SHP77 treated with DMSO at 0.1 percent for 48 hours (cell line): ENCODE measurements around the gene LHX6.

Experiments used
- DNase-seq: peaks from one replicate; lab custom pipeline; 2025; lab: John Stamatoyannopoulos, UW

LHX6 gene

DNA sequence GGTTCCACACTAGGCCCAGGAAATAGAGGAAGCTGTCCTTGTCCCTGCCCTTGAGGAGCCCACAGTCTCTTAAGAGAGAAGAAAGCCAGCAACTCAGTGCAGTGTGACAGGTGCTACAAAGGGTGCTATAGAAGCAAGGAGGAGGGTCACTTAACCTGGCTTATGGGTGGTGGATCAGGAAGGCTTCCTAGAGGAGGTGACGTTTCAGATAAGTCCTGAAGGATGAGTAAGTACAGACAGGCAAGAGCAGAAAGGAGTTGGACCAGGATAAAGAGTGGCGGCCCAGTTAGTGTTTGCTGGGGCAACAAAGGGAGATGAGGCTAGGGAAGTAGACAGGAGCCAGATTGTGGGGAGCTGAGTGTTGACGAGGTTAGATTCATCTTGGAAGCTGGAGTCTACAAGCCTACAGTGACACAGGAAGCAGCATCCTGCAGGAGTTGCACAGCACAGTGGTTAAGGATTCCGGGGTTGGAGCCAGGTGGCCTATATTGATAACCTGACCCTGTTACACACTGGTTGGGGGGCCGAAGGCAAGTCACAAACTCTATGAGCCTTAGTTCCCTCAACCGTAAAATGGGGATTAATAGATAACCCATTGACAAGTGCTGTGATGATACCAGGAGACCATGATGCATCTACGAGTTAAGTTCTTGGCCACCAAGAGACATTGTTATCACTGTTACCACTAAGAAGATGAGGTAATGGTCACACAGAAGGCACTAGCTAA is 5.4 kb upstream of the LHX6 start:
- DNase-seq: no peak

DNA sequence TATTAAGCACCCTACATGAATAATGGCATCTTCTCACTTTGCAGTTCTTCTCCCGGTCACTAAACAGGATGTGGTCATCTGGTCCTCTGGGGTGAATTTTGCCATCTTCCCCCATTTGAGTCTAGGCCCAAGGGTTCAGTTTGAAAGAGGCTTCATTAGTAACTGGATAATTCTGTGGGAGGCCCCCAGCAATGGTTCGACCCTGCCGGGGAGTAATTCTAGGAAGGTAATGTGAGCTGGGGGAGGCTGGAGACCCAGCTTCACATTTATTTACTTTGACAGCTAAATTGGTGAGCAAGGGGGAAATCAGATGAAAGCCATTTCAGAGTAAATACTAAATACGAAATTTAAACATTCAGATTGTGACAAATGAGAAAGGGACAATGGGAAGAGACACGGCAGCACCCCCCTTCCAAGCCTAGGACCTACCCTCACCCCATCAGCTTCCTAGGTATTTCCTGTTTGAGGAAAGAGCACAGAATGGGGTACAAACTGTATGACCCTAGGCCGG is 4.1 kb upstream of the LHX6 start:
- DNase-seq: no peak

DNA sequence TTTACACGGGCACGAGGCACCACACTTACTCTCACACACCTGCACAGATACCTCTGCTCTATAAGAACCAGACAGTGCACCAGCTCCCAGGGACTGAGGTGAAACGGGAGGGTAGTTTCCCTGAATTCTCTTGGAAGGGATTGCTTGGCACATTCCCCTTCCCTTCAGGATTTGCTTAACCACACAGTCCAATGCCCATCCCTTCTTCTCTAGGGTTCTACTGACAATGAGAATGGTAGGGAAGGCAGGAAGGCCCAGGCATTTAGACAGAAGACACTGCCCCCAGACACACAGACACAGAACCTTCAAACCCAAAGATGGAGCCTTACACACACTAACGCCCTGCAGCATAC is 704 bp upstream of the LHX6 start:
- no peak for DNase-seq

- no peak for DNase-seq
These were observed 578 bp downstream of the LHX6 start for GRCh38 chr9:122228191-122228567.

GRCh38 chr9:122227575-122227900 is 1.2 kb downstream of the LHX6 start:
- DNase-seq: no peak

DNA sequence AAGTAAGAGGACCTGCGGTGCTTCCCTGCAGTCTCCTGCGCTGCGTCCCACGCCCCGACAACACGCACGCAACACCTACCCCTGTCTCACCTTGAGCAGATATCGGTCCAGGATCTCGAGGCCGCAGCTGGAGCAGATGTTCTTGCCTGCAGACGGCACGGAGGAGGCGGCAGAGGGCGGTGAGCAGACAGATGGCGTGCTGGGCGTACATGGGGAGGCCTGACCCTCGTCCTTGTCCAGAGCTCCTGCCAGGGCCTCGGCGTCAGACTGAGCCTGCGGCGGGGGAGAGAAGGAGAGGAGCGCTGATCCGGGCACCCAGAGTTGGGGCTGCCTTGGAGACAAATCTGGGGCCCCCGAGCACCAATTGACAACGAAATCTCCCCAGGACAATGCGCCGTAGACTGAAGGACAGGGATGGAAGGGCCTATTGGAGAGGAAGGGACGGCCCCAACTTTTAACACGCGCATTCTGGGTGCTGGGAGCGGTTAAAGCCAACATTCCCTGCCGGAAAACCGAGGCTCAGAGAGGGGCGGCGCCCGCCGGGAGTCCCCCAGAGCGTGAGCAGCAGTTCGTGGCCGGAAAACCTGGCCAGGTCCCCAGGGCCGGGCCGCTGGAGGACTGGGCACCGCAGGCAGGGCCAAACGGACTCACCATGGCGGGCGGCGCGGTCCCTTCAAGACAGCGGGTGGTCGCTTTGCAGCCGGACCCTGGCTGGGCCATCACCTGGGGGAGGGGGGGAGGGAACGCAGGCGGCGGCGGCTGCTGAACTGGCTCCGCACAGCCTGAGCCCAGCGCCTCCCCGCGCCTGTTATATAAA is 1.8 kb downstream of the LHX6 start:
- no peak for DNase-seq

GRCh38 chr9:122226142-122226757 is 2.5 kb downstream of the LHX6 start:
- DNase-seq: no peak

GRCh38 chr9:122225312-122226141 is 3.2 kb downstream of the LHX6 start:
- DNase-seq: no peak

DNA sequence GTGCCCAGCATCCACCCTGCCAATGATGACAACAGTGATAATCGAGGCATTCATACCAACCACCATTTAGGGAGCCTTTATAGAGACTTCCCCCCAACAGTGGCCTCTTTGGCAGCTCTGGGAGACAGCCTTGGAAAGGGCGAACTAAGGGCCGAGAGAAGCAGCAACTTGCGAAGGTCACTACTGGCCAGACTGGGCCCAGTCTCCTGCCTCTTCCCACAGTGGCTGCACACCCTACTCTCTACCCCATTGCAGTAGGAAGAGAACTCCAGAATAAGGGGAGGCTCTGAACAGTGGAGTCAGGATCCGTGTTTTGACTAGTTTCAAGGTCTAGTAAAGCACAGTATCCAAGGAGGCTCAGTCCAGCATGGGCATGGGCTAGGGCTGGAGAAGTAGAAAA is 5.3 kb downstream of the LHX6 start:
- DNase-seq: no peak

GRCh38 chr9:122222791-122223190 is 6.0 kb downstream of the LHX6 start:
- DNase-seq: no peak

- no peak for DNase-seq
These were observed 7.5 kb downstream of the LHX6 start for GRCh38 chr9:122221183-122221811.

DNA sequence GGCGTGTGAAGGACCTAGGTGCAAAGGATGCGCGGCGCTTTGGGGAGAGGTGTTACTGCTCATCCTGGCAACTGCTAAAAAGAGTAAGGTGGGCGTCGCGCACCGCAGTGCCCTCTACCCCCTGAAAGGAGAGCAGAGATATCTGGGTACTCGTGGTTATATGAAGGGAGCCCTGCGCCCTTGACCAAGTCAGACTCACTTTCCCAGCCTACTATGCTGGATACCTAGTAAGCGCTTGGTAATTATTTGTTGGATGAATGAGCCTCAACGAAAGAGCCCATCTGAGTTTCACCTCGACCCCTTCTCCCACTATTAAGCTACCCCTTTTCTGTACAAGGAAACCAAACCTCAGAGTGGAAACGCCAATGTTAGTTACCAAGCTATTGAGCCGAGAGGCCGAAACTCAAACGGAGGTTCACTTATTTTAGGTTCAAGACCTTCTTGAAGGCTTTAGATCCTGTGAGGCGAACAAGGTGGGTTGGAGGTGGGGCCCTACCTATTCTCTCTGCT is 8.0 kb downstream of the LHX6 start:
- DNase-seq: no peak

DNA sequence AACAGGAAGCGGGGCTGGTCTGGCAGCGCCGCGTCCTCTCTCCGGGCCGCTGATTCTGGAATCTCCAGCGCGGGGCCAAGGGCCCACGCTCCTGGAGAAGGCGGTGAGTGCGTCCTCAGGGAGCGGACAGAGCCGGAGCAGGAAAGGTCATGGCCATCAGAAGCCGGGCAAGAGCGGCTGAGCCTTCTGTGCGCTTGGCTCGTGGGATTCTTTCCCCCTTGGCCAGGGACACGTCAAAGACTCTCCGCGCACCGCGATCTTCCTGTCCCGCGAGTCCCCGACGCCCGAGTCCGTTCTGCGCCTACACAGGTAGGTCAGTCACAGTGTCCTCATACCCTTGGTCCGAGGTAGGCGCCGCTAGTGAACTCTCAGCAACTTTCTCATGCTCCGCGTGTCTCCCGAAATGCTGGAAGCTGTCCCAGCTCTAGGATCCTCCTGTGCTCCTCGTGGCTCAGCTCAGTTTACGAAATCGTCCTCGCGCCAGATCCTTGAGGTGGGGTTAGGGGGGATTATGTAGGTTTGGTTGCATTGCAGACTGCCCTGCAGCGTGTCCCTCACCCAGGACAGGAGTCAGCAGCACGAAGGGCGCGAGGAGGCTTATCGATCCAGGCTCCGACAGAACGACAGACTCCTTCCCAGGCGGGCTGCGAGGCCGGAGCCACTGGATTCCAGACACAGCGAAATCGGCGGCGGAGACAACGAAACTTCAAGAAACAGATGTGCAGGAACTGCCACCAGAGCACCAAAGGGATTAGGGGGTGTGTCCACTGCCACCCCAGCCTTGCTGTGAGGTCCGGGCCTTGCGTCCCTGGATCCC is 8.7 kb downstream of the LHX6 start:
- DNase-seq: no peak

- no peak for DNase-seq
These were observed 9.6 kb downstream of the LHX6 start for GRCh38 chr9:122218935-122219855.

DNA sequence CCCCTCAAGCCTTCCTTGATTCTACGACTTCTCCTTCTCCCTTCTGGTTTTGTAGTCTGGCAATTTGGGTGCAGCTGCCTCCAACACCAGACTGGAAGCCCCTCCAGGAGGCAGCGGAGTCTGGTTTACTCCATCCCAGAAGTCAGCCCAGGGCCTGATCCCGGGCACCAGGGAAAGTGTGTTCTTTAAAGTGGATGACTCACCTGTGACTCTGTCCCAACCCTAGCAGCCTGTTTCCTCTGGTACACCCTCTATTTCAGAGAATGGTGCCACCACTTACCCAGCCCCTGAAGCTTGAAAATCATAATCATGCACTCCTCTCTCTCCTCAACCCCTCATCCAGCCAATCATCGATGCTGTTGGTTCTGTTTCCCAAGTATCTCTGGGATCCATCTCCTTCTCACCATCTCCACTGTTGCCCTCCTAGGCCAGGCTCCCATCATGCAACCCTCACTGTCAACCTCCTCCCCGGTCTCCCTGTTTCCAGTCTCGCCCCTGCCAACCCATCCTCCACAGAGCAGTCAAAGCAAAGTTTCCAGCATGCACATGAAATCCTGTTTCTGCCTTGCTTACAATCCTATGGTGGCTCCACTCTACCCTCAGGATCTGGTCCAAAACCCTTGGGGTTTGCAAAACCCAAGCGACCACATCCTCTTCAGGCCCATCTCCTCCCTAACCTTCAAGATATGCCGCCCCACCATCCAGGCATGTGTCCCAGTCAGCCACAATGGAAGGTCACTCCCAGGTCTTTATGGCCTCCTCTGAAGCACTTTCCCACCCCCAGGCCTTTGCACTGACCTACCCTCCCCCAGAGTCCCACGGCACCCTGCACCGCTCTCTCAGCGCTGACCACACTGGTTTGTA is 10.5 kb downstream of the LHX6 start:
- DNase-seq: no peak

- DNase-seq: no peak
These were observed 11.1 kb downstream of the LHX6 start for GRCh38 chr9:122217640-122218039.

- DNase-seq: no peak
These were observed 11.8 kb downstream of the LHX6 start for GRCh38 chr9:122216798-122217418.

DNA sequence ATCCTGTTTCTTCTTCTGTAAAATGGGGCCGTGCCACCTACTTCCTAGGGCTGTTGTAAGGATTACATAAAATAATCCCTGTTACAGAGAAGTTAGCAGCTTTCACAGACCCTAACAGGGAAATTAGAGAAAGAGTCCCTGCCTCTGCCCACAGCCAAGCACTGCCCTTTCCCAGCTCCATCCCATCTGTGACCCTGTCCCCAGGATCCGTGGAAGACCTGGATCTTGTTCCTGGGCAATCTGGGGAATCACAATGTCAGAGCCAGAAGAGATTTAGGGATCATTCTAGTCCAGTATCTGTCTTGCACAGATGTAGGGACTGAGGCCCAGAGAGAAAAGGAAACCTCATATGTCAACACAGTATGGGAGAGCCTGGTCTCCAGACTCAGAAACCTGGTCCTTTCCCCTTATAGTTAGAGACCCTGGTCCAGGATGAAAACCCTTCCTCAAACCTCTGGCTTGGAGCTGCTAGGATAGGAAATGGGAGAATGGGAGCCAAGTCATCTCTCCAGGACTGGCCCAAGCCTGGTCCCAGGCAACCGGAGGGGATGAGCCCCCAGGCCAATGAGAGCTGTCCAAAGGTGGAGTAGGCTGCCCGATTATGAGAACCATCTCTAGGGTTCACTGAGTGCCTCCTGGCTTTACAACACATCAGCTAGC is 12.5 kb downstream of the LHX6 start:
- DNase-seq: no peak
